MV-4-11 (cell line): ENCODE data around the gene TIGD1.

Experiments used
- DNase-seq: peaks from one replicate; lab custom pipeline; 2025; lab: John Stamatoyannopoulos, UW

TIGD1 gene

DNA sequence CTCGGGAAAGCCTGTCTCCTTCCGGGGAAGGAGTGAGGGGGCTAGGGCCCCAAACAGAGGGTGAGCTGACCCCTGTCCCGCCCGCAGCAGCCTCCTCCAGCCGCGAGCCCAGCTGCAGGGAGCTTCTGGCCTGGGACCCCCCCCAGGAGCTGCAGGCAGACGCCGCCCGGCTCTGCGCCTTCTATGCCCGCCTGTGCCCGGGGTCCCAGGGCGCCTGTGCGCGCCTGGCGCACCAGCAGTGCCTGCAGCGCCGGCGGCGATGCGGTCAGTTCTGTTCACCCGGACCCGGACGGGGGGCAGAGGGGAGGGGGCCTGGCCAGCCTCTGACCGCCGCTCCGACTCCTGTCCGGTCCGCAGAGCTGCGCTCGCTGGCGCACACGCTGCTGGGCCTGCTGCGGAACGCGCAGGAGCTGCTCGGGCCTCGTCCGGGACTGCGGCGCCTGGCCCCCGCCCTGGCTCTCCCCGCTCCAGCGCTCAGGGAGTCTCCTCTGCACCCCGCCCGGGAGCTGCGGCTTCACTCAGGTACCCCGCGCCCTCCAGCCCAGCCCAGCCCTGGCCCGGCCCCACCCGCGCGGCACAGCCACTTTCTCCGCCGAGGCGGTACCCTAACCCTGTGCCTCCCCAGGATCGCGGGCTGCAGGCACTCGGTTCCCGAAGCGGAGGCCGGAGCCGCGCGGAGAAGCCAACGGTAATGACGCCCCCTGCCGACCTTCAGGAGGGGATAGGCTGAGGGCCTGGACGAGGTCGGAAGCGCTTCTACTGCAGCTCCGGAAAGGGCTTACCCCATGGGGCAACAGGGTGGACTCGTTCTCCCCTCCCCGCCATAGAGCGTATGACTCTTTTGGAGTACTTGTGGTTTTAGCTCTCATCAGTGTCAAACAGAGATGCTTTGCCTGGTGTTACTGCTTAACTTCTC lies 26.4 kb downstream of the TIGD1 start:
- peak; percentile 55 for DNase-seq

DNA sequence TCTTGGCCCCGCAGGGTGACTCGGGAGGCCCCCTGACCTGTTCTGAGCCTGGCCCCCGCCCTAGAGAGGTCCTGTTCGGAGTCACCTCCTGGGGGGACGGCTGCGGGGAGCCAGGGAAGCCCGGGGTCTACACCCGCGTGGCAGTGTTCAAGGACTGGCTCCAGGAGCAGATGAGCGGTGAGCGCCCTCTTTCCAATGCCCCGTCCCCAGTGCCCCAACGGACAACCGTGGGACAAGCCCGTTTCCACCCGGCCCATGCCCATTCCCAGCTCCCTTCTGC lies 27.0 kb downstream of the TIGD1 start:
- DNase-seq, result no peak

DNA sequence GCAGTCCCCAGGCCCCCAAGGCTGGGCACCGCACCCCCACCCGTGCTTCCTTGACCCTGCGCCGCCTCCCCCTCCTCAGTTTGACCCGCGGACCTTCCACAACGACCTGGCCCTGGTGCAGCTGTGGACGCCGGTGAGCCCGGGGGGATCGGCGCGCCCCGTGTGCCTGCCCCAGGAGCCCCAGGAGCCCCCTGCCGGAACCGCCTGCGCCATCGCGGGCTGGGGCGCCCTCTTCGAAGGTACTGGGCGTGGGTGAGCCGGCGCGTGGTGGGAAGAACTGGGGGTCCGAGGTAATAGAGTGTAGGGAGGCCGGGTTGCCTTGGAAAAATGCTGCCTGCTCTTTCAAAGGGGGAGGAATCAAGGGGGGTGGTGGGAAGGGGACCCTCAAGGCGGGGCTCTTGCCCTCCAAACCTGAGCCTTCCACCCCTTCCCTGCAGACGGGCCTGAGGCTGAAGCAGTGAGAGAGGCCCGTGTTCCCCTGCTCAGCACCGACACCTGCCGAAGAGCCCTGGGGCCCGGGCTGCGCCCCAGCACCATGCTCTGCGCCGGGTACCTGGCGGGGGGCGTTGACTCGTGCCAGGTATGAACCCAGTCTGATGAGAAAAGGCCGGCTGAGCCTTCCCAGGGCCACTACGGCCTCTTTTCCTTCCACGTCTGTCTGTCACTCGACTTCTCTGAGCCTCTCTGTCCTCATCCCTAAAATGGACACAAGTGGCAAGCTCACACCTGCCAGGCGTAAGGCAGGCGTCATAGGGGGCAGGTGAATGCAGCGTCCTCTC lies 27.5 kb downstream of the TIGD1 start:
- DNase-seq, result no peak

DNA sequence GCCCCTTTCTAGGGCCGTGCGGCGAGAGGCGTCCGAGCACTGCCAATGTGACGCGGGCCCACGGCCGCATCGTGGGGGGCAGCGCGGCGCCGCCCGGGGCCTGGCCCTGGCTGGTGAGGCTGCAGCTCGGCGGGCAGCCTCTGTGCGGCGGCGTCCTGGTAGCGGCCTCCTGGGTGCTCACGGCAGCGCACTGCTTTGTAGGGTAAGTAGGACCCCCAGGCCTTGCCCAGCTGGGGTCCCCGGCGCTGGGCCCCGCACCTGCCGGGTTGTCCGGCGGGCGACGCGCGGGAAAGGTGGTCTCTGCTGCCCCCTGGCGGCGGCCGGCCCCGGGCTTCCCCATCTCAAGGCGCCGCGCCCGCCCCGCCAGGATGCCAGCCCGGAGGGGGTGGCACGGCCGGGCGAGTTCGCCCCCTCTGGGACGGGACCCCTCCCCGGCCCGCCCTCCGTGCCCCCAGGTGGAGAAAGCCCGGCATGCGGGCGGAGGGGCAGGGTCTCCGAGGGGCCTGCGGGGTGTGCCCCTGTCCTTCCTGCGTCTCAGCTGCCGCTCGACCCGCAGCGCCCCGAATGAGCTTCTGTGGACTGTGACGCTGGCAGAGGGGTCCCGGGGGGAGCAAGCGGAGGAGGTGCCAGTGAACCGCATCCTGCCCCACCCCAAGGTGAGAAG lies 28.3 kb downstream of the TIGD1 start:
- DNase-seq, result no peak

DNA sequence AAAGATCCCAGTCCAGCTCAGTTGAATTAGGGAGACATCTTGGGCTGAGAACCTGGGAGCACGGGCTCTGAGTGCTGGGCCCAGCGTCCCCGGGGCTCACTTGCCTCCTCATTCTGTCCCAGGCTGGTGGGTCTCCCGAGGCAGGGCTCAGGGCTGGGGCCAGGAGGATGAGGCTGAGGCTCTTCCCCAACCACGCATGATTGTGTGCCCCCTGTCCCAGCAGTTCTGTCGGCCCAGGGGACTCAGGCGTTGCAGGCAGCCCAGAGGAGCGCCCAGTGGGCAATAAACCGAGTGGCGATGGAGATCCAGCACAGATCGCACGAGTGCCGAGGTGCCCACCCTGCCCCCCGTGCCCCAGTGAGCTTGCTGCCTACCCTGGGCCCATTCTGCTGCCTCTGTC lies 29.3 kb downstream of the TIGD1 start:
- DNase-seq, result no peak

DNA sequence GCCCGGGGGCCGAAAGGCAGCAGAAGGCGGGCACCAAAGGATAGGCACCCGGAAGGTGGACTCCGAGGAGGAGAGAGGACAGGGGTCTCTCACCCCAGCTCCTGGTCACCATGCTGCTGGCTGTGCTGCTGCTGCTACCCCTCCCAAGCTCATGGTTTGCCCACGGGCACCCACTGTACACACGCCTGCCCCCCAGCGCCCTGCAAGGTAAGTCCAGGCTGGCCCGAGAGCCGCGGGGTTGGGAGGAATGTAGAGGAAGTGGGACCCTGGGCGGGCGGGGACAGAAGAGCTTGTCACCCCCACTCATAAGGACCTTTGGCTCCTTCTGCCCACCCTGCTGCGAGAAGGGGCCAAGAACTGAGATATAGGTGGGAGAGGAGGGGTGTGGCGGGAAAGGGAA lies 29.9 kb downstream of the TIGD1 start:
- no peak for DNase-seq

DNA sequence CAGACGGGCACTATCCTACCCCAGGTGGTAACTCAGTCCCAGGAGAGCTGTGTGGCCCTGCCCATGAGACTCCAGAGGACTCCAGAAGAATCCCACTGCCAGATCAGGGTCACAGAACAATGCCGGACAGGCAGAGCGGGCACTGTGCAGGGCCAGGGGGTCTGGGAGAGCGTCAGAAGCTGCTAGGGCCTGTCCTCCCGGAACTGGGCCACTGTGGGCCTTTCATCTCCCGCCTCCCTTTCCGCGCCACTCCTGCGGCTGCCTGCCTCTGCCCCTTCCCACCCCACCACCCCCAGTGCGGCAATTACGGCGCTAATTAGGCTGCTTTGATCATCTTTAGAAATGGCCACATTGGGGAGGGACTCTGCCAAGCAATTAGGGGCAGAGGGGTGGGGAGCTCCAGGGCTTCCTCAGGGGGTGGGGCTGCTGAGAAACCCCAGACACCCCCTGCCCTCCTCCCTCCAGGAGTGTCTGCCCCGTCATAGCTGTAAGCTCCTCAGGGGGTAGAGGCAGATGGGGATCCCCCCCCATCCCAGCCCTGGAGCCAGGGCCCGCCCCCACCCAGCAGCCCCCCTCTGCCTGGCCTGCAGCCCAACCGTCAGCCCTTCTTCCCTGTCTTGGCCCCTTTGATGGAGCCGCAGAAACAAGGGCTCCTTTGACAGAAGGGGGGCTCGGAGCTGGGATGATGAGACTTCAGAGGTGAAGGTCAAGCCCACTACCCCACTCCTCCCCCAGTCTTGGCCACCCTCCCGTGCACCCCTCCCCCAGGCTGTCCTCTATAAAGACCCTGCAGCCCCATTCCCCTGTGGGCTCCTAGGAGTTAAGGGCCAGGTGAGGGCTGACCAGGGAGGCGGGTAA lies 30.5 kb downstream of the TIGD1 start, which contains the start of gene PRSS56:
PRSS56 (plus strand) TSS at position 808 of the 858 bp plus-strand sequence. CDS start 211 bp downstream, outside the sequence.
- DNase-seq, result no peak

DNA sequence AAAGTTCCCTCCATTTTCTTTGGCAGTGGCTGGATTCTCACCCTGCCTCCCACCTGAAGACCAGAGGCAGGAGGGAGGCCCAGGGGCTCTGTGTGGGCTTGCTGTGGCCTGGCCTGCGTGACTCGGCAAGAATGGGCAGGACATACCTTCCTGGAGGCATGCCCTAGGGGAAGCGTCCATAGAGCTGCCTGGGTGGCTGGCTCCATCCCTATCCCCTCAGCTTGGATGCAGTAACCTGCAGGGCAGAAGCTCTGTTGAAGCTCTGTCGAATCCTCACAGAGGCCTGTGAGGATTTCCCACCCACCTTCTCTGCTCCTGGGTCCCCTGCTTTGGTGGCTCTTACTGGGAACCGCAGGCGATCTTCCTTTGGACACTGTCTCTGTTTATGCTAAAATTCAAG lies 31.5 kb downstream of the TIGD1 start:
- DNase-seq, result no peak

DNA sequence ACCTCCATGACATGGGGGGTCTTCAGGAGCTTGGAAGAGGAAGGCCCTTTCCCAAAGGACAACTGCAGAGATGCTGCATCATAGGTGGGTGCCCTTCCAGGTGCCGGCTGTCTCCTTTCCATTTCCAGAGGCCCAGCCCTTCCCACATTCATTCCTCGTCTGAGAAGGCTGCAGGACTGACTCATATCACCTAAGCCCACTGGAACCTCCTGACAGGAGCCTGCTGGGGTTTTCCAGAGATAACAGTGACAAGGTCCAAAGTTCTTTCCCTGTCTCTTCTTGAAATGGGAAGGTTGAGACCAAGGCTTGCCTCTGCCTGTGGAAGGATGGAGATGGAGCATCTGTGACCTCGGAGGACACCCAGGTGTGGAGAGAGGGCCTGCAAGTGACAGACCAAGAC lies 33.8 kb downstream of the TIGD1 start:
- DNase-seq, result no peak

DNA sequence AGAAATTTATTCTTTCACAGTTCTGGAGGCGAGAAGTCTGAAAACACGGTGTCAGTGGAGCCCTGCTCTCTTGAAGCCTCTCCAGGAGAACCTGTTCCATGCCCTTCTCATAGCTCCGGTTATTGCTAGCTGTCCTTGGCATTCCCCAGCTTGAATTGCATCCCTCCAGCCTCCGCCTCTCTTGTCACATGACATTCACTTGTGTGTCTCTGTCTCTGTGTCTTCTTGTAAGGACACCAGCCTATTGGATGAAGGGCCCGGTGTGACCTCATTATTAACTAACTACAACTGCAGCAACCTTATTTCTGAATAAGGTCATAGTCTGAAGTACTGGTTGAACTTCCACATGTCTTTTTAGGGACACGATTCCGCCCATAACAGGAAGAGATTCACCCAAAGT lies 34.7 kb downstream of the TIGD1 start:
- DNase-seq, result no peak

DNA sequence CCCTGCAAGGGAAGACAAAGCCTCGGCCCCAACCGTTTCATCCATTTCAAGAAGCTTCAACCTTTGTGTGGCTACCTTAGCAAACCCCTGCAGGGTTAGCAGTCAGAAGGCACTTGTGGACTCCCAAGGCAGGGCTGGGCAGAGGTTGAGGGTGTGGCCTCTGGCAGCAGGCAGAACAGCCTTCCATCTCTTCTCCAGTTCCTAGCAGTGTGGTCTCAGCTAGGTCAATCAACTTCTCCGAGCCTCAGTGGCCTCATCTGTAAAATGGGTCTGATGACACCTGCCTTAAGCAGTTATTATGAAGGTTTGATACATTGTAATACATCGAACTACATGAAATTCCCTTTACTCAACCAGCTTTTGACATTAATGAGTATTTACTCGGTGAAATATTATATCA lies 37.0 kb downstream of the TIGD1 start:
- no peak for DNase-seq

DNA sequence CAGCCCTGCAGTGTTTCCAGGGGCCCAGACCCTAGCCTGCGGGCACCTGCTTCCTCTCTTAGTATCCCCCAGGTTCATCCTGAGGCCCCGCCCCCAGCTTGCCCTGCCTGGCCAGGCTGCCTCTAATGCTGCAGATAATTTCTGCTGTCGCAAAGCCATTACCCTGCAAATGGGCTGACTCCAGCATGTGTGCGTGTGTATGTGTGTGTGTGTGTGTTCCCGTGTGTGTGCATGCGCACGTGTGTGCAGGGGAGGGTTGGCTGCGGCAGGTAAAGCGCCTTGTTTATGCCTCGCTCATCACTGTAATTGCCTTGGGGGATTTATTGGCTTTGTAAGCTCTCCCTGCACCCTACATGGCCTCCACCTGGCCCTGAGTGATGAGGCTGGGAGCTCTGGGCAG lies 37.8 kb downstream of the TIGD1 start:
- DNase-seq, result no peak

DNA sequence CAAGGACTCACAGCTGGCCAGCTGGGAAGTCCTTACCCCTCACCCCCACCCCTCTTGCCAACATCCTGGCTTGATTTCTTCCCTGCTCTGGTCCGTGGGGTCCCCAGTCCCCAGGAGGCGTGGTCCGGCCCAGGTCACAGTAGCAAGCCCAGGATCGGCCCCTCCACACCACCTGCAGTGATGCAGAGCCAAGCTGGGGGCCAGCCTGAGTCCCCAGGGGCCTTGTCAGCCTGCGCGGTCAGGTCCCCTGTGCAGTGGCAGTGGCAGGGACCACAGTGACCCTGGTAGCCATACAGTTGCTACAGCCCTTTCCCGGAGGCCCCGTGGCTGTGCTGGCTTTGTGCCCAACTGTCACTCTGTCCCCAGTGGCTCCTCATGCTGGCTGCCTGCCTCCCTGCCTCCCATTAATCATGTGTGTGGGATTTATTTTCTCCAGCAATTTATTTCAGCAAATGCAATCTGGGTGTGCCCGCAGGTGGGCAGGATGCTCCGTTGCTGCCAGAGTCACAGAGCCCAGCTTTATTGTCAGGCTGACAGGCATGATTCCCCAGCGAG lies 38.9 kb downstream of the TIGD1 start:
- no peak for DNase-seq

DNA sequence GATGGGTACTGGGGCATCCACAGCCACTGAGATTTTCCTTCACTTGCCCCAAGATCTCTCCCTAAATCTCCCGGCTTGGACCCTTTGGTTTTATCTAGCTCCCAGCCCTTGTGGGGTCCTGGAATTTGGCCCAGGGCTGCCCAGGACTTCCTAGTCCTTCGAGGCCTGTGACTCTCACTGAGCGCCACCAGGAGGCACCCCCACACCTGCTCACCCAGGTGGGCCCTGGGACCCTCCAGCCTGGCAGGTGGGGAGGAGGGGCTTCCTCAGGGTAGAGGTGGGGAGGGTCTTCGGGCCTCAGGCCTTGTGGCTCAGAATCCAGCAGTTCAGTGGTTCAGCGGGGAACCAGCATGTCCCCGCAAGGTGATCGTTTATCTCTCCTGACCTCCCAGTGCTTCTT lies 42.1 kb downstream of the TIGD1 start:
- no peak for DNase-seq

DNA sequence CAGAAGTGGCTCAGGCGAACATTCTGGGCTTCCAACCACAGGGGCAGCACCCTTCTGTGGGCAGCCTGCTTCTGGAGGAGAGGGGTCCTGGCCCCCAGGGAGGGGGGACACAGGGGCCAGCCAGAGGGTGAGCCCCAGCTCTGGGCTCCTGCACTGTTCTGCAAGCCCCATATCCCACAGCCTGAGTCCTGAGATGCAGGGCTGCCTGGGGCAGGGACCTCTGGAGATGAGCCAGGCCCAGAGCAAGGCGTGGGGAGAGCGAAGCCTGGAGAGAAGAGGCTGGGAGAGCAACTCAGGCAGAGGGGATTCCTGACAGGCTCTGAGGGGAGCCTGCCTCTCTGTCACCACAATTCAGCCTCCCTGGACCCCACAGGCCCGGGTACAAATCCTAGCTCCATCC lies 43.6 kb downstream of the TIGD1 start:
- no peak for DNase-seq

DNA sequence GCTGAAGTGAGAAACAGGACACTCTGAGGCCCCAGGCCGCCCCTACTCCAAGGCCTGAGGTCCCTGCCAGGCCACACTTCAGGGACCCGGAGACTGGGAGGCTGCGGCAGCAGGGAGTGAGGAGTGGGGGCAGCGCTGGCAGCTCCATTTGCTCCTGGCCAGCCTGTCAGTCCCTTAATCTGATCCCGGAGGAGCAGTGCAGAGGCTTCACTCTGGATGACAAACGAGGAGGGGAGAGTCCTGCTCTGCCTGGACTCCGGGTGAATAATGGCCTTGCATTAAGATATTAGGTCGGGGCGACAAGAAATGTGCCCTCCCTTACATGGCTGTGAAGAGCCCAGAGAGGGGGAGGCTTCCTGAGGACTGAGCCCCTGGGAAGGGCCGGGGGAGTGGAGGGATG lies 44.5 kb downstream of the TIGD1 start:
- DNase-seq, result no peak

DNA sequence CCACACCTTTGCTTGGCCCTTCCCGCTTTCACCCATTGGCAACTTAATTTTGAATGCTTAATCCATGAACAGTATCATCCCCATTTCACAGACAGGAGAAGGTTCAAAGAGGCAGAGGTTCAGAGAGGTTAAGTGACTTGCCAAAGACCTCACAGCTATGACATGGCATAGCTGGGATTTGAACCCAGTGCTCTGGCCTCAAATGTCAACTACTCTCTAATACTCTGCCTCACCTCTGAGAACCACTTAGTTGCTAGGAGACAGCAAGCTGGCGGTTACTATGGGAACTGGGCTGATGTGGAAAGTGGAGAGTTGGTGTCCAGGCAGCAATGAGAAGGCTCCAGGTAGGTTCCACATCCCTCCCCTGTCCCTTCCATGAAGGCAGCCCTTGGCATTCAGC lies 45.9 kb downstream of the TIGD1 start:
- DNase-seq, result no peak

DNA sequence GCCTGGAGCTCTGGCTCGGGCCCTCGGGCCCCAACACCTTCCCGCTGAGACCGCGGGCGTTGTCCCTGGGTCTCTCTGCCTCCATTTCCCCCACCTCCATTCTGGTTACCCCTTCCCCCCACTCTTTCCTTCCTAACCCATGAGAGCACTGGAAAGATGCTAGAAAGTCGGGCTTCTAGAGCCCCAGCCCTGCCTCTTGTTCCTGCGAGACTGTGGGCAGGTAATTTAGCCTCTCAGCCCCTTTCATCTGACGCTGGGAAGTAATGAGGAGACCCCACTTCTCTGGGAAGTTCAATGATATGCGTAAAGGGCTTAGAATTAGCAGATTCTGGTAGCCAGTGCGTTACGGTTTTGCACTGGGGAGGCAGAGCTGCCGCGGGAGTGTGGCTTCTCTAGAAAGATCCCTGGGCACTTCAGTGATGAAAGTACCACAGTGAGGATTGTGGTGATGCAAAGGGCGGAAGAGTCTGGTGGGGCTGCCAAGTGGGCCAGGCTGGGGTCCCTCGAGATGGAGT lies 46.5 kb downstream of the TIGD1 start:
- no peak for DNase-seq

DNA sequence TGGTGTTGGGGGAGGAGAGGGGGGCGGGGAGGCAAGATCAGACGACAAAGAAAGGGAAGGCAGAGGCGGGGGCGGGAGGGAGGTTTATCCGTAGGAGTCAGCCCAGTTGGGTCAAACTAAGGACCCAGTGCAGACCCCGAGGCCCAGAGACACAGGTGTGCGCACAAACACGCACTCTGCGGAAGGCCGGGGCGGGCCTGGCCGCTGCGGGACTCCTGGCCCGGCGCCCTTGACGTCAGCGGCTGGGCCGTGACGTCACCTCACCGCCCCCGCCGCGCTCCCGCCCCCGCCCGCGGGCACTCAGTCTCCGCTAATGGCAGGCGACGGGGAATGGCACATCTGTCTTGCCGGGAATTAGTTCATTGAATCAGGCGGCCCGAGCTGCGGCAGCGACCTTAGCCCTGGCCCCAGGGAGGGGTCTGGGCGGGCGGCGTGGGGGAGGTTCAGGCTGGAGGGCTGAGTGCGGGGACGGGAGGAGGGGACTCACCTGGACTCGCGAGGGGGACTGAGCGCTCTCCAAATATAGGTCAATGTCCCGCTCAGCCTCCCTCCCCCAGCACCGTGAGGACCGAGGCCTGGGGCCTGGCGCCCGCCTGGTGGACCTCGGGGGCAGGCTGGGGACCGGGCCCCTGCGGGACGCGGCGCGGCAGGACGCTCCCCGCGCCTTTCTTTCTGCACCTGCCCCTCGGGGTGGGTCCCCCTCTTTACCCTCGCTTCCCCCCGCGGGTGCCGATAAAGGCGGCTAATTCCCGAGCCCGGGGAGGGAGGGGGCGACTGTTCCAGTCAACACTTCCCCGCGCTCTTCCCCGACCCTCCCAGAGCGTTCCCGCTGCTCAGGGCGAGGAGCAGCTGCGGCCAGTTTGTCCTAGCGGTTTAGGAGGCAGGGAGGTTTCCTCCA lies 47.2 kb downstream of the TIGD1 start:
- DNase-seq, result no peak

DNA sequence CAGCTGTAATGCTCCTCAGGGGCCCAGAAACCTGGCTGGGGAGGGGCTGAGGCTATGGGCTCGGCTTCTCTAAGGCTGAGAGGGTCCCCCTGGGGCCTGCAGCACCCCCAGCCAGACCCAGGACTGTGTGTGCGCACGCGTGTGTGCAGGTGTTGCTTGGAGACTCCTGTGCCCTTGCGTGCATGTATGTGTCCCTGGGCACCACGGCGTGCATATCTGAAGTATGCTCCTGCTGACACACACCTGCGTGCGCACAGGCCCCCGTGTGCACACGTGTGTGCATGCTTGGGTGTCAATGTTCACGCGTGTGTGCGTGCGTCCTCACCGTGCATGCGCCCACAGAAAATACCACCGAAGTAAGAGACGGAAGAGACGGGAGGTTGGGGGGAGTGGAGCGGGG lies 47.8 kb downstream of the TIGD1 start:
- DNase-seq, result no peak
